ENCODE data around the gene VPS25.
"Not testable (repeated sequence)": the region's sequence is repeated elsewhere in the genome, so short reads cannot be mapped to it uniquely, and the experiment has no call there.

VPS25 gene

DNA sequence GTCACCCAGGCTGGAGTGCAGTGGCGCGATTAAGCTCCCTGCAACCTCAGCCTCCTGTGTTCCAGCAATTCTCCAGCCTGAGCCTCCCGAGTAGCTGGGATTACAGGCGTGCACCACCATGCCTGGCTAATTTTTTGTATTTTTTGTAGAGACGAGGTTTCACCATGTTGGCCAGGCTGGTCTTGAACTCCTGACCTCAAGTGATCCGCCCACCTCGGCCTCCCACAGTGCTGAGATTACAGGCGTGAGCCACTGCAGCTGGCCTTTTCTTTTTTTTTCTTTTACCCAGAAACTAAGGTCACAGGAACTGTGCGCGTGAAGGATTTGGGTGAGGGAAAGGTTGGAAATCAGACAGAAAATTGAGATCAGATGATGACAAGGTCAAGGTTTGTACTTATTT, 3.3 kb upstream of the VPS25 start:
- DNase-seq, result not testable (repeated sequence)

DNA sequence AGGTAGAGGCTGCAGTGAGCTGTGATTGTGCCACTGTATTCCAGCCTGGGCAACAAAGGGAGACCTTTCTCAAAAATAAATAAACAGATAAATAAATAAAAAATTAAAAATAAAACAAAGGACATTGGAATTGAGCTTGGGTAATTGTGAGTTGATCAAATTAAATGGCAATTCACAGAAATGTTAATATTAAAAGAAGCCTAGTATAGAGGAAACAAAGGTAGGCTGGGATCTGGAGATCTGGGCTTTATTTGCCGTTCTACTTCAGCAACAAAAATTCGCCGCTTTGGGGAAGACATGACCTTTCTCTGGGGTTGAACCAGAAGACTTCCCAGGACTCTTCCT, 332 bp upstream of the VPS25 start:
- no peak for DNase-seq

DNA sequence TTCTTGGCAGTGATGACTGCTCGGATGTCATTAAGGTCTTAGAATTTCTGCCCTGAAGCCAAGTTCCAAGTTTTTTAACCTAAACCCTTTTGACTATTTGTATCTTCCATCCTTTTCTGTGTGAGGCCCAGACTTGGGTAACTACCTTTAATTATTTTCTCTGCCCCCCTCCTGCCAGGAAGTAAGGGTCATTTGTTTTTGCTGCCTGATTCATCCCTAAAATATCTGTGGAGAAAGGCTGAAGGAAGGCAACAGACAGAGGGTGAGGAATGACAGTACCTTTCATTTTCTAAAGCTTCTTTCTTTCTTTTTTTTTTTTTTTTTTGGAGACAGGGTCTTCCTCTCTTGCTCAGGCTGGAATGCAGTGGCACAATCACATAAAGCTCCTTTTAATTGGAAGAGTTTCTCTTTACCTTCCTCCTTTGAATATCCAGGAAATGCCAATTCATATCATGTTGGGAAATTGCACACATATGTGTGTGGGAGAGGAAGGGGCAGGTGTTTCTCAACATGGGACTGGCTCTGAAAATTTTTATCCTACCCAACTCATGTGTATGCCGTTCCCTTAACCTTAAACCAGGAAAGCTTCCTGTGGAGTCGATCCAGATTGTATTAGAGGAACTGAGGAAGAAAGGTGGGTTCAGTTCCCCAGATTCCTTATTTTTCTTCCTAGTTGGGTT, 957 bp downstream of the VPS25 start:
- DNase-seq, result peak; percentile 50

DNA sequence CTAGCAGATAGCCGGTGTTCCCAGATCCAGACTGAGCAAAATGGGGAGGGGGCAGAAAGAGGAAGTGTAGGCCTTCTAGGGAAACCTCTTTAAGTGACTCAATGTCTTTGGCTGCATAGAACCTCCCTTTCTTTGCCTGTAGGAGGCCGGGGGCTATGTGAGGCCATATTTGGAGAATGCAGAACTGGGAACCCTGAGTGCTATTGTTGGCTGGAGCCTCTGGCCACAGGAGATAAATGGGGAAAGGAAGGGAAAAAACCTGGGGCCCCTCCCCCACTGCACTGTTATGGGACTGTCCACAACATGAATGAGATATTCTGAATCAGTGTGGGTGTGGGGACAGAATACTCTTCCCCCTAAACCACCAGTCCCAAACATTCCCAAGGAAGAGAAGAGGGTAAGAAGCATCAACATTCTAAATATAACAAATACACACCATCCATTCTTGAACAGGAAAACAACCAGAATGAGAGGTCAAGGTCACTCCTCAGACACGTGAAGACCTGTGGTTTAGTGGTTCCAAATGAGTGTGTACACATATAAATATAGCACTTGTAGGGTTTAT, 2.4 kb downstream of the VPS25 start:
- DNase-seq, result peak; percentile 60

DNA sequence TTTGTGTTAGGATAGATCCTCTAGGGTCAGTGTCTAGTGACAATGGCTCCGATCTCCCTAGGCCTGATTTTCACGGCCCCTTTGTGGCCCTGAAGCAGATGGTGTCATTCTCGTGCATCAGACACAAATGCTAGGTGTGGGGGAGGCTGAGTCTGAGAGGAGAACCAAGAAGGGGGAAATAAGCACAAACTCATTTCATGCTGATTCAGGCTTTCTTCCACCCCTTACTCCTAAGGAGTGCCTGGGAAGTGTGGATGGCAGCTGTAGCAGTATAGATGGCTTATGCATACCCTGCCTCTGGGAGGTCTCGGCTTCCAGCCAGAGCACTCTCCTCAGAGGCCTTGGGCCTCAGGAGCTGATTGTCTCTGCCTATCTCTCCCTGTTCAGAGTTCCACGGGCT, 5.3 kb downstream of the VPS25 start:
- DNase-seq, result no peak

DNA sequence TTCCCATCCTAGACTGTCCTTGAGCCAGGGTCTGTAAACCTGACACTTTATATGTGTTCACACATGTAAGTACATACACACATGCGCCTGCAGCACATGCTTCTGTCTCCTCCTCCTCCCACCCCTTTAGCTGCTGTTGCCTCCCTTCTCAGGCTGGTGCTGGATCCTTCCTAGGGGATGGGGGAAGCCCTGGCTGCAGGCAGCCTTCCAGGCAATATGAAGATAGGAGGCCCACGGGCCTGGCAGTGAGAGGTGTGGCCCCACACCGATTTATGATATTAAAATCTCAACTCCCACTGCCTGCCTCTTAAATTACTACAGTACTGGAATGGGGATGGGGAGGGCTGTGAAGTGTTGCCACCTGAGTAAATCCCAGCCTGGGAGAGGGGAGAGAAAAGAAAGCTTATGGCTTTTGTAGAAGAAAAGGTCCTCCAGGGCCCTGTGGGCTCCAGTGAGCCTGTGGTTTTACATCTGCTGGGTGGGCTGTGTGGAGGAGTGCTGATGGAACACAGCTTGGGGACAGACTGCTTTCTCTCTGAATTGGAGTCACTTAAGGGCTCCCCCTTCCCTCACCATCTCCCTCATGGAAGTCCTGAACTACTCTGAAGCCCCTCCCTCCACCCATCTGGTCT, 6.2 kb downstream of the VPS25 start:
- DNase-seq, result no peak

DNA sequence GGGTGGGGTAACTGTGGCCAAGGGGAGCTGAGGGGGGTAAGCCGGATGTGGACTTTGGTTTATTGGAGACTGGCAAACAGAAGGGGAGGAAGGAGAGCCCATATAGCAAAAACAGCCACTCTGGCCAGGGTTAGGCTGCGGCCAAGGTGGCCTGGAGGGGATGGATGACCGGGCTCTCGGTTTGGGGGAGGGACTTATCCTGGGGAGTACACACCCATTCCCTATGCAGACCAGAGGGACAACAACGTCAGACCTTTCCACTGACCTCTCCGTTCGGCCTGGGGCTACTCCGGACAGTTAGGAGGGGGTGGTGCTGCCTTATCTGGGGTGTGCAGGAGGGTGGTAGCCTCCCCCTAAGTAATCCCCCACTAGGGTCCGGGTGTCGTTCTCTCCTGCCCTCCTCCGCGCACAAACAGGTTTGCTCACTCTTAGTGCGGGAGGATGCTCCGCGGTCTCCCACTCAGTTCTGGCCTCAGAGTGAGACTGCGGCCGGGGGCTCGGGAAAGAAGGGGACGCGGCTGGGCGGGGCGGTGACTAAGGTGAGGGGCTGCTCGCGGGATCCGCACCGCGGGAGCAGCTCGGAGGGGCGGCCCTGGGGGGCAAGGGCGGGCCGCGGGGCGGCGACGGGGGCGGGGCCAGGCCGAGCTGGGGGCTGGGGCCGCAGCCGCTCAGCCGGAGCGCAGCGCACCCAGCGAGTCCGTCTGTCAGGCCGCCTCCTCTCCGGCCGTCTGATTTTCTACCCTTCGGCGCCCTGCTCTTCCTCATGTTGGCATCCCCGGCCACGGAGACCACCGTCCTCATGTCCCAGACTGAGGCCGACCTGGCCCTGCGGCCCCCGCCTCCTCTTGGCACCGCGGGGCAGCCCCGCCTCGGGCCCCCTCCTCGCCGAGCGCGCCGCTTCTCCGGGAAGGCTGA, 6.9 kb downstream of the VPS25 start, which contains the start of gene WNK4:
Gene WNK4, plus strand, starts transcription at position 675 of the 915 bp plus-strand sequence. Its CDS starts 89 bp downstream, at position 764.
- peak; percentile 49 for DNase-seq

DNA sequence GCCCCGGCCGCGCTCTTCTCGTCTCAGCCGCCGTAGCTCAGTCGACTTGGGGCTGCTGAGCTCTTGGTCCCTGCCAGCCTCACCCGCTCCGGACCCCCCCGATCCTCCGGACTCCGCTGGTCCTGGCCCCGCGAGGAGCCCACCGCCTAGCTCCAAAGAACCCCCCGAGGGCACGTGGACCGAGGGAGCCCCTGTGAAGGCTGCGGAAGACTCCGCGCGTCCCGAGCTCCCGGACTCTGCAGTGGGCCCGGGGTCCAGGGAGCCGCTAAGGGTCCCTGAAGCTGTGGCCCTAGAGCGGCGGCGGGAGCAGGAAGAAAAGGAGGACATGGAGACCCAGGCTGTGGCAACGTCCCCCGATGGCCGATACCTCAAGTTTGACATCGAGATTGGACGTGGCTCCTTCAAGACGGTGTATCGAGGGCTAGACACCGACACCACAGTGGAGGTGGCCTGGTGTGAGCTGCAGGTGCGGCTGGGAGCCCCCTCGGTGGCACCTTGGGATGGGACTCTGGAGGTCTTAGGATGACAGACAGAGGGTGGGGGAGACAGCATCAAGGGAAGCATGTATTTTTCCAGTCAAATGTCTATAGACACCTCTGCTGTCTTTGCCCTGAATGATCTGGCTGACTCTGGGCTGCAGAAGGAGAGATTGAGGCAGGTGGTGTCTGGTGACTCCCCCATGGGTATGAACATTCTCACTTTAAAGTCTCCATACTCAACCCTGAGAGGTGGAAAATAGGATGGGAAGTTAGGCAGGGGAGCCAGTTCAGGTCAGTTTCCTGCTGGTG, 7.8 kb downstream of the VPS25 start:
- DNase-seq, result no peak

DNA sequence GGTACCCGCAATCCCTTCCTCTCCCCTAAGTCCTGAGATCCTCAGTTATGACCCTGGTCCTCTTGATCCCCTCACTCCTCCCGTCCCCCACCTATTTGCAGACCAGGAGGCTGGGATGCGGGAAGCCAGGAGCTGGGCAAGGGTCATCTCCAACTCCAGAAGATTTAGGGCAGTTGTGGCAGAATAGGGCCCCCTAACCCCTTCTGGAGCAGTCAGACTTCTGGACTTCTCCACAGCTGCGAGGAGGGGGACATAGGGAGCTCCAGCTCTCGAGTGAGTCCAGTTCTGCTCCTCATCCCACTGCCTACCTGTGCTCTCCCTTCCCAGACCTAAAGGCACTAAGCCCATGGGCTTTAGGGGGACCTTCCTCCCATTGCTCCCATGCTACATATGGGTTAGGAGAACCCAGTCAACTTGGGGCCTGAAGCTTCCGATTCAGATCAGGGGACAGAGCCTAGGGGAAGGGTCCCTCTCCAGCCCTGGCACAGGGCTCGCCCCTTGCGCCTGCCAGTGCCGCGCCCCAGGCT, 8.5 kb downstream of the VPS25 start:
- no peak for DNase-seq

DNA sequence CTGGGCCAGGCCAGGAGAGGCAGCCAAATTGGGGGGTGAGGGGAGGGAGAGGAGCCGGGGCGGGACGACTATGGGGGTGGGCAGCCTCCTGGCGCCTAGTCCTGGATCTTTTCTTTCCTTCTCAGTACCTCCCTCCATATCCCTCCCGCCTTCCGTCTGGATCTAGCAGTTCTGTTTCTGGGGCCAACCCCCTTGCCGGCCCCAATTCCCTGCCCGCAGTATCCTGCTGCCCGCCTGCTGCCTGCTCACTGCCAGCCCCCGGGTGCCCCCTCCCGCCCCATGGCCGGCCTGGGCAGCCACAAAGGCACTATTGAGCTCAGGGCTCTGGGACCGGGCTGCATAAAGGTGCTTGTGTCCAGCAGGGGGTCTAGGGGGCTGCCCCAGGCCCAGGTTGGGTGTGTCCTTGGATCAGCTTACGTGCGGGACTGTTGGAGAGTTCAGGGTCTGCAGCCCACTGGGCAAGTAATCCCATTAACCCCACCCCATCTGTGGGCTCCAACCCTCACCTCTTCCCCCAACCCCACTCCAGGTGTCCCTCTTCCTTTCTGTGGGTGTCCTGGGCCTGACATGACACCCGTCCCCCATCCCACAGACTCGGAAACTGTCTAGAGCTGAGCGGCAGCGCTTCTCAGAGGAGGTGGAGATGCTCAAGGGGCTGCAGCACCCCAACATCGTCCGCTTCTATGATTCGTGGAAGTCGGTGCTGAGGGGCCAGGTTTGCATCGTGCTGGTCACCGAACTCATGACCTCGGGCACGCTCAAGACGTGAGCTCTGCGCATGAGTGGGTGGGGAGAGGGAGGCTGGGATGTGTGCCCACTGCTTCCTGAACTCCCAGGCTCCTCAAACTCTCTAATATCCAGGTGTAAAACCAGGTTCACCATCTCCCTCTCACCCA, 9.2 kb downstream of the VPS25 start:
- peak; percentile 31 for DNase-seq

DNA sequence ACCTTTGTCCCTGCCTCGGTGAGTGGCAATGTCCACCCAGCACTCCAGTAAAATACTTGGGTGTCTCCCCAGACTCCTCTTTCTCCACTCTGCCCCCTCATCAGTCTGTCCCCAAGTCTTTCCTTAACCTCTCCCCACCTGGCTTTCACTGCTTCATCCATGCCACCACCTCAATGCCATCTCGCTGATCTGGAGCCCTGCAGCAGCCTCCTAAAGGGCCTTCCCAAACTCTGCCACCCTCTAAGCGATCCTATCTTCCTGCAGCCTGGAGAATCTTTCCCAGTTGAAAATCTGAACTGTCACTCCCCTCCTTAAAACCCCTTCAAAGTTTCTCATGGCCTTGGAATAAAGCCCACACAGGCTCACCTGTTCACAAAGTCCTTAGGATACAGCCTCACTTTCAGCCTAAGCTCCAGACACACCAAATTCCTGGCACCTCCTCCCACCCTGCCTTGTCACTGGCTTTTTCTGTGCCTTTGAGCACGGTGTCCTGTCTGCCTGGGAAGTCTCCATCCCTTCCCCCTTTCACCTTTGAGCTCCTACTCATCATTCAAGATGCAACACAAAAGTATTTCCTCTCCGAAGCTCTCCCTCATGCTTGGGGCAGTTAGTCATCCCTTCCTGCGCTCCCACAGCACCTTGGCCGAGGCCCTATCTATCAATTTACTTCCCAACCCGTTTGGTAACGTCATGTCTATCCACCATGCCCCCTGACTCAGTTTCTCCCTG, 10.0 kb downstream of the VPS25 start:
- peak; percentile 86 for DNase-seq

DNA sequence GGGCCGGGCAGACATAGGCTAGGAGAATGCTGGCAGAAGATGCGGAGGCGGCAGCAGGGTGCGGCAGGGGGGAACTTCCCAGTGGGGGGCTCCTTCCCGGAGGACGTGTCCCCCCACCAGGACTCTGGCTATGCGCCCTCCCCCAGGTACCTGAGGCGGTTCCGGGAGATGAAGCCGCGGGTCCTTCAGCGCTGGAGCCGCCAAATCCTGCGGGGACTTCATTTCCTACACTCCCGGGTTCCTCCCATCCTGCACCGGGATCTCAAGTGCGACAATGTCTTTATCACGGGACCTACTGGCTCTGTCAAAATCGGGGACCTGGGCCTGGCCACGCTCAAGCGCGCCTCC, 10.5 kb downstream of the VPS25 start:
- no peak for DNase-seq

DNA sequence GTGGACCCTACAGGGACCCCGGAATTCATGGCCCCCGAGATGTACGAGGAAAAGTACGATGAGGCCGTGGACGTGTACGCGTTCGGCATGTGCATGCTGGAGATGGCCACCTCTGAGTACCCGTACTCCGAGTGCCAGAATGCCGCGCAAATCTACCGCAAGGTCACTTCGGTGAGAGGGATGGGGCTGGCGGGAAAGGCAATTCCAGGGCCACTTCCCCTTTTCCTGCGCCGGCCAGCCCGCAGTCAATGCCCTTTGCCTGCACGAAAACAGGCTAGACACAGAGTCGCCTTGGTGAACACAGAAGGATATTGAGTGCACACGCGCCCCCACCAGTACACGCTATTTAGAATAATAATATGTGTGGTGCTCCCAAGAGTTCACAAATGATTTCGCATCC, 11.2 kb downstream of the VPS25 start:
- DNase-seq, result no peak

DNA sequence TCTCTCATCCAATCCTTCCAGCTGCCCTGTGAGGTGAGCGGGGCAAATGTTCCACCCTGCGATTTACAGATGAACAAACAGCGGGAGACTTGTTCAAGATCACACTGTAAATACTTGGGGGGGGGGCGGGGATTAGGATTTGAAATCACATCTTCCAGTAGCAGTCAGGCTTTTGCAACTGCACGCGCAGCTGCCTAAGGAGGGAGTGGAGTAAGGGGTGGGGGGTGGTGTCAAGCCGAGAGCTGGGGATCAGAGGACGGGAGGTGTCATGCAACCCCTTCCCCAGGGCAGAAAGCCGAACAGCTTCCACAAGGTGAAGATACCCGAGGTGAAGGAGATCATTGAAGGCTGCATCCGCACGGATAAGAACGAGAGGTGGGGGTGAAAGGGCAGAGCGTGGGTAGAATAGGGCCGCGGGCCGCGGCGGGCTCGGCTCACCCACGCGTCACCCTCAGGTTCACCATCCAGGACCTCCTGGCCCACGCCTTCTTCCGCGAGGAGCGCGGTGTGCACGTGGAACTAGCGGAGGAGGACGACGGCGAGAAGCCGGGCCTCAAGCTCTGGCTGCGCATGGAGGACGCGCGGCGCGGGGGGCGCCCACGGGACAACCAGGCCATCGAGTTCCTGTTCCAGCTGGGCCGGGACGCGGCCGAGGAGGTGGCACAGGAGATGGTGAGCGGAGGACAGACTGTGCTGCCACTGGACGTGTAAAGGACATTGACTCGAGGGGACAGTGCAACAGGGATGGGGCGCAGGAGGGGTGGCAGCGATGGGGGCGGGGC, 11.8 kb downstream of the VPS25 start:
- DNase-seq, result no peak

DNA sequence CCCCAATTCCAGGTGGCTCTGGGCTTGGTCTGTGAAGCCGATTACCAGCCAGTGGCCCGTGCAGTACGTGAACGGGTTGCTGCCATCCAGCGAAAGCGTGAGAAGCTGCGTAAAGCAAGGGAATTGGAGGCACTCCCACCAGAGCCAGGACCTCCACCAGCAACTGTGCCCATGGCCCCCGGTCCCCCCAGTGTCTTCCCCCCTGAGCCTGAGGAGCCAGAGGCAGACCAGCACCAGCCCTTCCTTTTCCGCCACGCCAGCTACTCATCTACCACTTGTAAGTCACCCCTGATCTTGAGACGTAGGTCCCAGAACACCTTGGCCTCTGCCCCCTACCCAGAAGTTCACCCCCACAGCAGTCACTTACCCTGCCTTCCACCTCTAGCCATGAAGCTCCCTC, 14.0 kb downstream of the VPS25 start:
- DNase-seq, result no peak

DNA sequence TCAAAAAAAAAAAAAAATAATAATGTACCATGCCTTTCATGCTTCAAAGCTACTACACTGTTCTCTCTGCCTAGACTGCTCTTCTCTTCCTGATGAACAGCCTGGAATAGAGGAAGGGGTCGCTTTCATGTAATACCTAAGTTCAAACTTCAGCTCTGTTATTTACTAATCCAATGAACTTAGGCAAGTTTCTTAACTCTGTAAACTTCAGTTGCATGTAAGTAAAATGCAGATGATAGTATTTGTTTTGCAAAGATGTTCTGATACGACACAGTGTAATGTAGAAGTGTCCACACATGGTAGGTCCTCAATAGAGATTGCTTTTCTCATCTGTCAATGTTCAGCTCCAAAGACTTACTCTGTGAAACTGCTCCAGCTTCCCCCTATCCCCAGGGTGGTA, 18.7 kb downstream of the VPS25 start:
- no peak for DNase-seq

DNA sequence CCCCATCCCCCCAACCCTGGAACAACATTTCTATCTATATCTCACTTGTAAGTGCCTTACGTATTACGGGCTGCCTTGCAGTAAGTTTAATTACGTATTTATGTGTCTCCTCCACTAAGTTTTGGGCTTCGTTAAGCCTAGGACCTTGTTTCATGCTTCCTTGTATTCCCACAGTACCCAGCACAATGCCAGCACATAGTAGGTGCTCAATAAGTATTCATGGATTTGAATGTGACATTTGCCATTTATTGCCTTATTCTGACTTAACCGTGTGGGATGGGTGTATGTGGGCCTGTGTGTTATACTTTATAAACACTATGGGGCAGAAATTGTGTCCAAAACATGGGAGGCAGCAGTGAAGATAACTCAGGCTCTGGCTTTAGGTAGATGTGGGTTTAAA, 19.3 kb downstream of the VPS25 start:
- no peak for DNase-seq

DNA sequence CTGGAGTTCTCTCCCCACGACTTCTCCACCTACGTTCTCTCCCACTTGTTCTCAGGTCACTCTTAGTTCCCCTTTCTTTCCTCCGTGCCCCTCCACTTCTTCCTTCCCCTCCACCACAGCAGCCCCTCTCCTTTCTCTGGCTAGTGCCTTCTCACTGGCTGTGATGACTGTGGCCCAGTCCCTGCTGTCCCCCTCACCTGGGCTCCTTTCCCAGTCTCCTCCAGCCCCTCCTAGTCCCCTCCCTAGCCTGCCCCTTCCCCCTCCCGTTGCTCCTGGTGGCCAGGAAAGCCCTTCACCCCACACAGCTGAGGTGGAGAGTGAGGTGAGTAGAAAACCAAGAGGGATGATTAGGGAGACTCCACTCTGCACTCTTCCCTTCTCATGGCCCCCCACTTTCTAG, 21.8 kb downstream of the VPS25 start:
- no peak for DNase-seq

DNA sequence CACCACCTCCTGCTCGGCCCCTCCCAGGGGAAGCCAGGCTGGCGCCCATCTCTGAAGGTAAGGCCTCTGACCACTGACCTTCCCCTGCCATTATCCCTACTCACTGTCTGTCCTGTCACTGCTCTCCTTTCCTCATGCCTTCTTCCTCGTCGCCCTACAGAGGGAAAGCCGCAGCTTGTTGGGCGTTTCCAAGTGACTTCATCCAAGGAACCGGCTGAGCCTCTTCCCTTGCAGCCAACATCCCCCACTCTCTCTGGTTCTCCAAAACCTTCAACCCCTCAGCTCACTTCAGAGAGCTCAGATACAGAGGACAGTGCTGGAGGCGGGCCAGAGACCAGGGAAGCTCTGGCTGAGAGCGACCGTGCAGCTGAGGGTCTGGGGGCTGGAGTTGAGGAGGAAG, 22.2 kb downstream of the VPS25 start:
- no peak for DNase-seq
